ENCODE measurements around the gene PMS1.

DNA sequence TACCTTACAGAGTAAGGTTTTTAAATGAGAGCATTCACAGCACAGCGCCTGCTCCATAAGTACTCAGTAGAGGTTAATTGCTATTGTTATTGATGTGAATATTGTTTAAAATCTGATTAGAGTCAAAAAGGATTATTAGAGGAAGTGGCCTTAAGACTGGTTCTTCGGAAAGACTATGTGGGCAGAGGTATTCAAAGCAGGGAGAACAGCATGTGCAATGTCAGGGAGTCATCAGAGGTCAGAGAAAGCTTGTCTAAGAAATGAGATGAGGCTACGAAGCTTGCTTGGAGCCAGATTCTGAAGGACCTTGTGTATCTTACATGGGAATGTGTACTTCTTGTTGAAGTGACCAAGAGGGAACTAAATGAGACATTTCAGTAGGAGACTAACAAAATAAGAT is 49.8 kb downstream of the PMS1 start:
- TF ChIP-seq POLR2A (IDR thresholded peaks at IDR 0.05) (no peak), EP300 (IDR thresholded peaks at IDR 0.05) (no peak)
- TF ChIP-seq, protein P1, sequence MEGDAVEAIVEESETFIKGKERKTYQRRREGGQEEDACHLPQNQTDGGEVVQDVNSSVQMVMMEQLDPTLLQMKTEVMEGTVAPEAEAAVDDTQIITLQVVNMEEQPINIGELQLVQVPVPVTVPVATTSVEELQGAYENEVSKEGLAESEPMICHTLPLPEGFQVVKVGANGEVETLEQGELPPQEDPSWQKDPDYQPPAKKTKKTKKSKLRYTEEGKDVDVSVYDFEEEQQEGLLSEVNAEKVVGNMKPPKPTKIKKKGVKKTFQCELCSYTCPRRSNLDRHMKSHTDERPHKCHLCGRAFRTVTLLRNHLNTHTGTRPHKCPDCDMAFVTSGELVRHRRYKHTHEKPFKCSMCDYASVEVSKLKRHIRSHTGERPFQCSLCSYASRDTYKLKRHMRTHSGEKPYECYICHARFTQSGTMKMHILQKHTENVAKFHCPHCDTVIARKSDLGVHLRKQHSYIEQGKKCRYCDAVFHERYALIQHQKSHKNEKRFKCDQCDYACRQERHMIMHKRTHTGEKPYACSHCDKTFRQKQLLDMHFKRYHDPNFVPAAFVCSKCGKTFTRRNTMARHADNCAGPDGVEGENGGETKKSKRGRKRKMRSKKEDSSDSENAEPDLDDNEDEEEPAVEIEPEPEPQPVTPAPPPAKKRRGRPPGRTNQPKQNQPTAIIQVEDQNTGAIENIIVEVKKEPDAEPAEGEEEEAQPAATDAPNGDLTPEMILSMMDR (IDR thresholded peaks at IDR 0.05) = no peak

Measured in suprapubic skin (tissue), 3 donors.